CD4-positive, alpha-beta T cell treated with Interleukin-12 subunit alpha and Interleukin-12 subunit beta, for 1 hour (primary cell): ENCODE data around the gene LRMDA.
"Not testable (repeated sequence)": the region's sequence is repeated elsewhere in the genome, so short reads cannot be mapped to it uniquely, and the experiment has no call there.

Experiments
- DNase-seq: peaks from one replicate; pipeline ENCODE4 v3.0.0-alpha.2; 2020

LRMDA gene

GRCh38 chr10:75761289-75761688 lies 329.9 kb downstream of the LRMDA start:
- no peak for DNase-seq

GRCh38 chr10:75762431-75762802 lies 331.0 kb downstream of the LRMDA start:
- no peak for DNase-seq

GRCh38 chr10:75763652-75764051 lies 332.2 kb downstream of the LRMDA start:
- no peak for DNase-seq

DNA sequence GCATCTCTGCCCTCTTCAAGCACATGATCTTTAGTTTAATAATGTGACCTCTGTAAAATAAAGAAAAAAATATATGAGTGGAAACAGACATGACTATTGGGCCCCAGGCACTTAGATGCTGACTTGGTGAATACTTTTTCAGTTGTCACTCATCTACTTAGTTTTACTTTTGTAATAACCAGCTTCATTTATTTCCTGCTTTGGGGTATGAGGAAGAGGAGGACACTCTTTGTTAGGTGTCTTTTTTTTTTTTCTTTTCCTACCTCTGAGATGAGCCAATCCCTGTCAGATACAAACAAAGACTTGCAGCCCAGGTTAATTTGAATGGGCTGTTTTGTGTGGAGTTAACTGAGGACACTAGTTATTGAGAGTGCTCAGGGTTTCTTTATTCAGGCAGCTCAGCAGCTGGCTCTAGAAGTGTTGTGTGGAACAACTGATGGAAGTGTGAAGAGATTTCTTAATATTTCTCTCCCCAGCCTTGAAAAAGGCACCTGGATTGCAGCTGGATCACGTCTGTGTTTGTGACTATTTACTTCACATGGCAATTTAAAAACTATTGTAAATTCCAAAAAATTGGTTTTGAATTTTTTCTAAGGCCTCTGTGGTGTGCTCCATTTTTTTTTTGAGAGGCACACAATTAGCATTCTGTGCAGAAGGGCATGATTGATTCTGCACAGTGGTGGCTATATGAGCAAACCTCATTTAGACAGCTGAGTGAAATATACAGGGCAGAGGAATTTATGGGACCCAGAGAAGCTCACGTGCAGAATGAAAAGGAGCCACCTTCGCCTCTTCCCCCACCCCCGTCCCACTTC lies 333.8 kb downstream of the LRMDA start:
- no peak for DNase-seq

DNA sequence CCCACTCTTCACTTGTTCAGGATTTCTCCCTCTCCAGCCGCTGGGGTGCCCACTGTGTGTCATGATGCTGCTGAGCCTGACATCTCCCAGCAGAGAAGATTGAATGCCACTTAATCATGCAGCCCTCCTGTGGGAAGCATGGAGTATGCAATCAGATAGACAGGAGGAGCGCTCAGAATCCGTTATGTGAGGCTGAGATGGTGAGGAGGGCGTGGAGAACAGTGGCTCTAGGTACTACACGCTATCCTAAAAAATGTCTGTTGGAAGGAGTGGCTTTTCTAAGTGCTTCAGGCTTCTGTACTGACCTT lies 334.3 kb downstream of the LRMDA start:
- no peak for DNase-seq

DNA sequence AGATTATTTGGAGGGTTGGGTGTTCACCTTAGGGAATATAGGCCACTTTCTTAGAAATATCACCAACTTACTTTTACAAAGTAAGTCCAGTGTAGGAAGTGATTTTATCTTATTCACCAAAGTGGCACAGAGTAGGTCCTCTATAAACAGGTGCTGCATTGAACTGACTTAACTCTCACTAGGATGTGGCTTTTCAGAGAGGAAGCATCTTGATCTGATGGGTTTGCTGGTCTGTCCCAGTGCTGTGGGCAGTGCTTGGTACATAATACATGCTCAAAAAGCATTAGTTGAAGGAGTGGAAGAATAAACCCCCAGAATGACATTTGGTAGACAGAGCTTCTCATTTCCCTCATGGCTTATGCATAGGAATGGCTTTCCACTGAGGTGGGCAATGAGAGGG lies 334.7 kb downstream of the LRMDA start:
- DNase-seq = no peak

DNA sequence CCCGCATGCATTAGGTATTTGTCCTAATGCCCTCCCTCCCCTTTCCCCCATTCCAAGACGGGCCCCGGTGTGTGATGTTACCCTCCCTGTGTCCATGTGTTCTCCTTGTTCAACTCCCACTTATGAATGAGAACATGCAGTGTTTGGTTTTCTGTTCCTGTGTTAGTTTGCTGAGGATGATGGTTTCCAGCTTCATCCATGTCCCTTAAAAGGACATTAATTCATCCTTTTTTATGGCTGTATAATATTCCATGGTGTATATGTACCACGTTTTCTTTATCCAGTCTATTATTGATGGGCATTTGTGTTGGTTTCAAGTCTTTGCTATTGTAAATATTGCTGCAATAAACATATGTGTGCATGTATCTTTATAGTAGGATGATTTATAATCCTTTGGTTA lies 335.3 kb downstream of the LRMDA start:
- DNase-seq = not testable (repeated sequence)

DNA sequence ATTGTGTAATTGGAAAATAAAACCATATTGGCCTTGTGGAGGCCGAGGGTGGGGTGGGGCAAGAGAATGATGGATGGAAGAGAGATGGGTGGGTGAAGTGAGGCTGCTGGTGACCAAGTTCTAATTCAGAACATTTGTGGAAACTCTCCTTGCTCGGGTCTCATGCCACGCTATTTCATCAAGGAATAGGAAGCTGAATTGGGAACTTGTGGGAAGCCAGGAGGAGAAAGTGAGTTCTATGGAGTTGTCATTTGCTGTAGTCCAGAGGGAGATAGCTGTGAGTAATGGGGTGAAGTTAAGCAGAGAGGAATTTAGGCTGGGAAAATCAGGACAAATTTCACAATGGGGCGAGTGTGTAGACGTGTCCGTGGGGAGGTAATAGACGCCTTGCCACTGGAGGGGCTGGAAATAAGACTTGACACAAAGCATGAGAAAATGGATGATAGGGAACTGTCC lies 339.2 kb downstream of the LRMDA start:
- DNase-seq = no peak

DNA sequence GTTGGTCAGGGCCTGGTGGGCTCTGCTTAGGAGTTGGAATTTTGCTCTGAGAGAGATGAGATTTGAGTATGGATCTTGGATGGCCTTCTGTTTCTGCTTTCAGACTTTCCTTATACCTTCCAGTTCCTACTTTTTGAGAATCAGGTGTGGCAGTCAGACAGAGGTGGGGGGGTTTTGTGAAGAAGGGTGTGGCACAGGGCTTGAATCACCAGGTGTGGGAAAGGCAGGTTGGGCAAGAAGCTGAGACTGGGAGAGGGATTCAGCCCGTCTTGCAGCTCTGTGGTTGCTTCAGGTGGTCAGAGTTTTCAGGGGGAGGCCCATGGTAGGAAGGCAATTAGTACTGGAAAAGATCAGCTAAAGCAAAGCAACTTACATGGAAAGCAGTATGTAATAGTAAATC lies 340.2 kb downstream of the LRMDA start:
- DNase-seq = no peak

GRCh38 chr10:75772153-75772887 lies 340.9 kb downstream of the LRMDA start:
- peak; percentile 41 for DNase-seq

GRCh38 chr10:75773231-75773780 lies 341.9 kb downstream of the LRMDA start:
- DNase-seq = no peak

GRCh38 chr10:75773813-75774782 lies 342.7 kb downstream of the LRMDA start:
- DNase-seq = no peak

DNA sequence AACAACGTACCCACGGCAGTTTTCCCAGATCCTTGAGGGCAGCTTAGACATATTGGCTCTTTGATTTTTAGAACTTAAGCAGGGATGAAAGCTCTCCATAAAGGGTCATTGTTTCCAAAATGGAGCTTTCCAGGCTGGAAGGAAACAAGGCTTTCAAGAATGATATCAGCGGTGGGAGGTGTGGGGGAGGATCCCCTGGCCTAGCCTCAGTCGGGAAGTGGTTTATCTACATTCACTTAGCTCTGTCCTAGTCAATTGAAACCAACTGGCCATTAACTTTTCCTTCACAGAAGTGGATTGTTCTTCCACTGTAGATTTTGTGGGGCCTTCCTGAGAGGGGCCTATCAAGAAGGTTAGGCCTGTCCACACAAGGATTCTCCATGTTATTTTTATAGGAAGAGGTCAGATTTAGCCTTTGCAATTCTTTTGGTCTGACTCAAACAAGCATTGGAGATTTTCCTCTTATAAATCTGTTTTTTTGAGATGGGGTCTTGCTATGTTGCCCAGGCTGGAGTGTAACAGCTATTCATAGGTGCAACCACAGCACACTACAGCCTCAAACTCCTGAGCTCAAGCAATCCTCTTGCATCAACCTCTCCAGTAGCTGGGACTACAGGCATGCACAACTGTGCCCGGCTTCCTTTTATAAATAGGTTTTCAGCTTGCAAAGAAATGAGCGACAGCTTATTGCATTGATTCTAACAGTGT lies 343.5 kb downstream of the LRMDA start:
- no peak for DNase-seq

GRCh38 chr10:75776738-75777504 lies 345.5 kb downstream of the LRMDA start:
- no peak for DNase-seq

DNA sequence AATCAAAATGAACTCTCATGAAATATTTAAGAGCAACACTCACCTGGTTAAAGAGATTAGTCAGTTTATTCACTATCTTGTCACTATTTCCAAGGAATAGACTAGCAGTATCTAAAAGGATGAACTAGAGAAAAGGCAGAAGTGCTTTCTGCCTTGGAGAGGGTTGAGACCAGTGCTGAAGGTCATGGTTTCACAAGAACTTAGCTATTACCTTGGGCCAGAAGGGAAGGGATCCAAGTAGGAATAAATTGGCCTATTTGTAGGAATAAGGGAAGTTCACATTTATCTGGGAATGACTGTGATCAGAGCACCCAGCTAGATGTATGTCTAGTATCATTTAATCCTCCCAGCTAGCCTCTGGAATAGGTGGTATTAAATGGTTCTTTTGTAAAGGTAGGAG lies 347.2 kb downstream of the LRMDA start:
- no peak for DNase-seq

GRCh38 chr10:75779276-75779675 lies 347.9 kb downstream of the LRMDA start:
- DNase-seq = no peak

DNA sequence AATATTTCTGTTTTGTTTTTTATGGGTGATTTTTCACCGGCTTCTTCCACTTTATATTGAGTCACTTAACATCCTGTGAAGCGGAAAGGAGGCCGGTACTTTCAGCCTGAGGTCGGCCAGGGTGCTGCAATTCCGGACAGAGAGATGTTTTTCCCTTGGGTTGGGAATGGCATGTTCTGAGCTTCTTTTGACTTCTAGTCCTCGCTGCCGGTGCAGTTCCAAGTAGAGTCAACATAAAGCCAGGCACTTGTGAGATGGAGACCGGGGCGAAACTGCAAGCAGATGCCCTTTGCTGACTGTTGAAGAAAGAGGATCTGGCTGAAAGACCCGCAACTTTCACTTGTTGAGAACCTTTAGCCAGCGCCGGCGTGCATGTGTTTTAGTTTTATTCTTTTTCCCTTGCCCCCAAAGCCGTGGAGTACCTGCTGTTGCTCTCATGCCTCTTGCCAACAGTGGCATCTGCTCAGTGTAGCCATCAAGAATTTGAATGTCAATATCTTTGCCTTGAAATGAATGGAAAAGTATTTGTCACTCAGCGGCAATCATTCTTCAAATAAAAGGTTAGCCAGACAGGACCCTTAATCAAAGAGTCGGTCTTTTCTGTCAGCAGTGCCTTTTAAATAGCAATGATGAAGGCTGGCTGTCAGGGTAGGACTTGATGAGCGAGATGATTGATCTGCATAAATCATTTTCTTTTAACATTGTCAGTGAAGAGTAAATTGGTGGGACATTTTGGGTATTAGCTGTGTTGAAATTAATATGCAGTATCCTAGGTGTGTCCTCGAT lies 351.2 kb downstream of the LRMDA start:
- no peak for DNase-seq

GRCh38 chr10:75788394-75789205 lies 357.2 kb downstream of the LRMDA start:
- DNase-seq = no peak

DNA sequence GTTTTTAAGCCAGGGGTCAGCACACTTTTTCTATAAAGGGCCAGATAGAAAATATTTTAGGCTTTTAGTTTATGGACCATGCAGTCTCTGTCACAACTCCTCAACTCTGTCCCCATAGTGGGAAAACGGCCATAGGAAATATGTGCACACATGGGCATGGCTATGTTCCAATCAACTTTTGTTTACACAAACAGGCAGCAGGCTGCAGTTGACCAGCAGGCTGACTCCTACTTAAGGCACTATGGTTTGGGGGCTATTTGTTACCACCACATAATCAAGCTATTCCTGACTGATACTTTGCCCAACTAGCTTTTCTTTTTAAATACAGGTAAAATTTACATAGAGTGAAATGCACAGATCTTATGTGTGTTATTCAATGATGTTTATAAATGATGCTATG lies 362.4 kb downstream of the LRMDA start:
- no peak for DNase-seq

- no peak for DNase-seq
Measured at GRCh38 chr10:75801121-75801520, 369.7 kb downstream of the LRMDA start.
